Dedifferentiated amniotic fluid mesenchymal stem cell (primary cell): ENCODE results near the gene CMKLR1.

Experiments
- DNase-seq: peaks from one replicate; pipeline ENCODE4 v3.0.0-alpha.2; 2016; ENCODE audit errors: extremely low spot score

CMKLR1 gene

DNA sequence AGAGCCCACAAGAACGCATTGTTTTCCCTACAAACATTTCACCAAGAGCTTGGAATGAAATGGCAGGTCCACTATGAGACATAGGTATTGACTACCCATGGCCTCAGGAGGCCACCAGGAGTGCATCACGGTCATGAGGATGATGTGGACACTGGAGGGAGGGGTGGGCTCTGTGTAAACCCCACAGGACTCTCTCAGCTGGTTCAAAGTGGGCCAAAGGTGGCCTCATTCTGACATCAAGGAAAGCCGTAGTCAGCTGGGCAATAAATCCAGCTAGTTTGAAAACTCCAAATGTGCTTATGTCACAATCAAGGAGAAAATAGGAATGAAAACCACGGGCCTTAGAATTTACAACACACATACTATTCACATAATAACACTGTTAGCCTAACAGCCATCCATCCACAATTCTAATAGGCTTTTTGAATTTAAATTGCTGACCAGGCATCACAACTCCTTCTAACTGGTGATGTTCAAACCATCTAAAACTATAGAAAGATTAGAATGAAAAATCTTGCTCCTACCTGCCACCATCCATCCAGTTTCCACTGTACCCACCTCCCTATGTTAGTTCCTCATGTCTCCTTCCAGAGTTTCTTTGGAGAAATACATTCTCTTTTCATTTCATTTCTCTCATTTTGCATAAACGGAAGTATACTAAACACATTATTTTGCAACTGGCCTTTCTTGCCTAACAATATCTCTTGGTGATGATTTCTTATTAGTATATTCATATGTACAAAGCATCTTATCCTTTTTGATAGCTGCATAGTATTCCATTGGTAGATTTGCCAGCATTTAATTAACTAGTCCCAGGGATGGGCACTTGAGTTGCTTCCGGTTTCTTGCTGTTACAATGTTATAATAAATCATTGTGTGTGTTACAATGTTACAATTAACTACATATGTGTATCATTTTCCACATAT lies 21.5 kb downstream of the CMKLR1 start:
- no peak for DNase-seq

DNA sequence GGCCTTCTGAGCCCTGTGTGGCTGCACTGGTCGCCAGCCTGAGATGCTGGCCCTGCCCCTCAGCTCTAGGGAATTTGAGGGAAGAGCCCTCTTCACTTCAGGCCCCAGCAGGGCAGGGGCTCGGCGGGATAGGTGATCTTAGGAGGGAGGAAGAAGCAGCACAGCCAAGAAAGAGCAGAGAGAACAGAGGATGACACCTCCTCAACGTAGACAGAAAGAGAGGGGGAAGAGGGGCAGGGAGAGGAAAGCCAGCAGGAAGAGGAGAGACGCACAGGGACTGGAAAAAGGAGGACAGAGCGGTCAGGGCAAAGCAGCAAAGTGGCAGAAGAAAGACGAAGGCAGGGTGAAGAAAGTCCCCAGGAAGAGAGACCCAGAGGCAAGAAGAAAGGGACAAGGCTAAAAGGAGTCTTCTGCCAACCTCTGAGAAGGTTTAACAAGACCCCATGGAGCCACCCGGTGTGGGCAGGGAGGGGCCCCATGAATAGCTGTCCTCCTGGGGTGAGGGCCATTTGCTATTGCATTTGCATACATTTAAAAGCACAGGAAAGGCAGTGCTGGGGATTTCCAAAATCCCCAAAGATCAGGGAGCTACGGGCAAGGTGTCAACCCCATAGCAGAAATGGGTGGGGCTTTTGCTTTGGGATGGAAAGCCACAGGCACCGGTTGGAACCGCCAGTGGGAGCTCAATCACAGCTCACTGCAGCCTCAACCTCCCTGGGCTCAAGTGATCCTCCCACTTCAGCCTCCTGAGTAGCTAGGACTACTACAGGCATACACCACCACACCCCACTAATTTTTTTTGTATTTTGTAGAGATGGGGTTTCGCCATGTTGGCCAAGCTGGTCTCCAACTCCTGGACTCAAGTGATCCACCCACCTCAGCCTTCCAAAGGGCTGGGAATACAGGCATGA lies 22.7 kb downstream of the CMKLR1 start:
- no peak for DNase-seq

DNA sequence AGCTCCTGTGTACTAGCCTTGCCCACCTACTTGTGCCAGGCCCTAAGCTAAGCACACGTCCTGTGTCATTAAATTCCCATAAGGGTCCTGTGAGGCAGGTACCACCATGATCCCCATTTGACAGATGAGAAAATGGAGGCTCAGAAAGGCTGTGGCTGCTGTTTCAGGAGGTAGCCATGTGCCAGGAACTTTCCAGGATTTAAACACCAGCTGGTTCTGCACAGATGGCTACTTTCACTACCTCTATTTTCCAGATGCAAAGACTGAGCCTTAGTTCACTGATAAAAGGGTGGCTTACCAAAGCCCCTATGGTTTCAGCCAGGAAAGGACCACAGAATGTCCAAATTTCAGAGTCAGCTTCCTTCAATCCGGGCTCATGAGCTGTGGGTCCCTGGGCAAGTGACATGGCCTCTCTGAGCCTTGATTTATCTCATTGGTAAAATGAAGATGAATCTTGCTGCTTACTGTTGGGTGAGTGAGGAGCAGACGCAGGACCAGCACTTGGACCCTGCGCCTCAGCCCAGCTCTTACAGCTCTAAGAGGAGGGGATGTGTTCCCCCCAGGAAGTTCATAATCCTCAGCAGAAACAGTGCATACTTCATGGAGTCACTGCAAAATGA lies 23.5 kb downstream of the CMKLR1 start:
- DNase-seq = no peak

DNA sequence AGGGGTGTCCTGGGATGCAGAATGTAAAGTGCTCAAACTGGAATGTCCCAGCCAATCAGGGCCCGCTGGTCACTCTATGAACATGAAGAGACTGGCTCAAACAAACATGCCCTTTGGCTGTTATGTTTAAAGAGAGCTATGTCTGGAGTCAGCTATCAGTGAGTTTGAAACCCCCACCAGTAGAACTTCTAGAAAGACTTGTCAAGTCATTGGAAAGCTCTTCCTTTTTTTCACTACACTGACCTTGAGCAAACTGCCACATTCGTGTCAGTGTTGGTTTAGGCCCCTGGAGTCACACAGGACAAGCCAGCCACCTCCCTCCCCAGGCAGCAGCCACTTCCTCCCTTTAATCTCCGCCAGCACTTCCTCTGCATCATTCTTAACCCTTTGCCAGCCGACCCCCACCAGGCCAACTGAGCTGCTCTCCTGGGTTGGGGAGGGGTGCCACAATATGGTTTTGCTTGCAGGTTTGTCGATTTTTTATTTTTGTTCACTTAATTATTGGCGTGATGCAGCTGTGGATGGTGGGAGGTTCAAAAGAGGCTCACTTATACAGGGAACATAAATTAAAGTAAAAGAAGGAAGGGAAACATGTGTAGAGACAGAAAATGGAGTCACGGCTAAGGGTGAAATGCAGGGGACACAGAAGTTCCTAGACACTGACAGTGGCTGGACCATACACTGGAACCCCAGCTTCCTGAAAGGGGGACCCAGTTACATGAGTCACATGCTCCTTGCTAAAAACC lies 25.3 kb downstream of the CMKLR1 start:
- no peak for DNase-seq

DNA sequence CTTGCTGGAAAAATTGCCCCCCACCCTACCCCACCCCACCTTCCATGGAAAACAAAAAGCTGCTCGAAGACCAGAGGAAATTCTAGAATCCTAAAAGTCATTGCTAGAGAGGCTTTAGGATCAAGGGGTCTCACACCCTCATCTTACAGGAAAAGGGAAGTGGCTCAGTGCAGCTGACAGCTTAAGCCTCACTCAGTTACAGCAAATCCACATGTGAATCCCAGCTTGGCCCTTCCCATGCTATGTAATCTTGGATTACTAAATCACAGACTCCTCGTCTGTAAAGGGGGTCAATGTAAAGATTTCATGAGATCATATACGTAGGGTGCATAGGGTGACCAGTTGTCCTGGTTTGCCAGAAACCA lies 25.9 kb downstream of the CMKLR1 start:
- DNase-seq = no peak

DNA sequence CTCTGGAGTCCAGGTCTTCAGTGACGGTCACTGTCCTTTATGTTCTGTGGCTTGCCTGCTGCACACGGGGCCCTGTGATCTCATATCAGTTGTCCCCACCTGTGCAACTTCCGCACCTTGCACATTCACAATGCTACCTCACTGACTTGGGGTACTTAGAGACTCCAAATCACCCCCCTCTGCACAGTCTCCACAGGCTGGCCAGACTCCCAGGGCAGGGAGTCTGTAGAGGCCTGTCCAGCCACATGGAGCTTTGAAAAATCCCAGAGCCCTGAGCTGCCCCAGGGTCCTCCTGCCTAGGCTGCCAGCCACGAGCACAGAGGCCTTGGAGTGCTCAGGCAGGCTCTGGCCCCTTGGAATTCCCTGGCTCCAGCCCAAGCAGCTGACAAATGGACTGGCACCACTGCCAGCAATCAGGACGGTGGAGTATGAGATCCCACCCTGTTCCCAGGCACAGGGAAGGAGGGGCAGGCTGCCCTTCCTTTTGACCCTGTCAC lies 26.4 kb downstream of the CMKLR1 start:
- peak; percentile 66 for DNase-seq

DNA sequence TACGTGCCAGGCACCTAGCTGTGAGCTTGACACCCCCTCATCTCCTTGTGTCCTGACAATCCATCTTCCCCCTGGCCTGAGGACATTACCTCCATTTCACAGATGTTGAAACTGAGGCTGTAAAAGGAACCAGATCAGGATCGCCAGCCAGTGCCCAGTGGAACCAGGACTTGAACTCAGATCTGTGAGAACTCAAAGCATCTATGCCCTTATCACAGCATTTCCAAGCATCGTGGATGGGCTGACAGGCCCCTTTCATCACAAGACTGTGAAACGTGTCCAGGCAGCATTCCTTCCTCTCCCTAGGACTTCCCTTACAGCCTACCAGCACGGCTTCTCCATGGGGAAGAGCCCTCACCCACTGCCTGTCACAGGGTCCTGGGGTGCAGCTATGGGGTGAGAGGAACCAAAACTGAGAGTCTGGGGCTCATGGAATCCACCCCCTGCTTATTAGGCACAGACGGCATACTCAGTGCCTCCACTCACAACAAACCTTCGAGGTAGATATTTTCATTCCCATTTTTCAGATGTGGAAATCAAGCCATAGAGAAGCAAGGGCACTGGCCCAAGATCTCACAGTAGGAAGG lies 26.9 kb downstream of the CMKLR1 start:
- DNase-seq = no peak

DNA sequence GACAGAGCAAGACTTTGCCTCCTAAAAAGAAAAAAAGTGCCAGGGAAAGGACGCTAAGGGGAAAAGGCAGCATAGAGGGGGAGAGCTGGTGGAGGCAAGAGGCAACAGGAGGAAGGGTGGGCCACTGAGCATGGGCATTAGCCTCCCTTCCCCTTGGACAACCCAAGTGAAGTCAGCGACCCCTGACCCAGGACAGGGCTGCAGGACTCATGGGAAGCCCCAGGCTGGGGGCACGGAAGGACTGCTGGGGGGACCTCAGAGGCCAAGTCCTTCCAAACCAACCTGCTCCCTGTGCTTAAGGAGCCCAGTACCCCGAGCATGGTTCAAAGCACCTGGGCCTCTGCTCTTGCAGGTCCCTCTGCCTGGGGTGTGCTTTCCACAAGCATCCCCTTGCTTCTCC lies 27.5 kb downstream of the CMKLR1 start:
- no peak for DNase-seq

DNA sequence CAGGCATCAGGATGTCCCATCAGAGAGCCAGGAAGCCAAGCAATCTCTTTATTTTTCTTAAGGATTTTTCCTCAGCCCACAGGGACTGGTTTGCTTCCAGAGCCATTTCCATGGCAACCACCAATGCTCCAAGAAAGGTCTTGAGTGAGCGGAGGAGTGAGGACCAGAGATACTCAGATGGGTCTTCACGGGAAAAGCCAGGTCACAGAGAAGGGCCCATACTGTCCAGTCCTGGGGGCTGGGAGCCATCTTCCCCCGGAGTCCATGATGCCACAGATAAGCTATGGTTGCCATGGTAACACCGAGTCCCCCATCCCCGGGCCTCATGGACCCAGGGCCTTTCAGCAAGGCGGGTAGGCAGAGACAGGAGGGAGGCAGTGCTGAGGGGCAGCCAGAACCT lies 28.6 kb downstream of the CMKLR1 start:
- no peak for DNase-seq

DNA sequence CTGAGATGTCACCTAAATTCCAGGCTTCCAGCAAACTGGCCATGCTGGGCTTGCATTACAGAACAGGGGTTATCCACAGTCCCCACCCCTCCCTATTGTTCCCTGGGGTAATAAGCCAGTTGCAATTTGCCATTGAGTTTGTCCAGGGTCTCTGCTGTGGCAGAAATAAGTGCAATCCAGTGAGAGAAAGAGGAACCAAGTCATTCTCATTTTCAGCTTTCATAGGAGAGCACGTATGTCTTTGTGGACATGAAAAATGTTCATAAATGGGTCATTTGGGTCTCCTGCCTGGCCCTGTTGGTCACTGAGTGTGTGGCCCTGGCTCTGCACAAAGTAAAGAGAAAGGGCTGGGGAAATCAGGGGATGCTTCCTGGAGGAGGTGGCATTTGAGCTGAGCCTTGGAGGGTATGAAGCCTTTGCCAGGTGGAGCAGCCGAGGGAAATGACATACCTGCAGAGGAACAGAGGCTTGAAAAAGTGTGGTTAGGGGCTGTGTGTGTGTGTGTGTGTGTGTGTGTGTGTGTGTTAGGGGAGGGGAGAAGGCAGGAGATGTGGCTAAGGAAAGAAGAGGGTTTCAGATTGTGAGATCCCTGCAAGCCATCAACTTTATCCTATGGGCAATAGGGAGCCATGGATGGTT lies 29.3 kb downstream of the CMKLR1 start:
- no peak for DNase-seq

DNA sequence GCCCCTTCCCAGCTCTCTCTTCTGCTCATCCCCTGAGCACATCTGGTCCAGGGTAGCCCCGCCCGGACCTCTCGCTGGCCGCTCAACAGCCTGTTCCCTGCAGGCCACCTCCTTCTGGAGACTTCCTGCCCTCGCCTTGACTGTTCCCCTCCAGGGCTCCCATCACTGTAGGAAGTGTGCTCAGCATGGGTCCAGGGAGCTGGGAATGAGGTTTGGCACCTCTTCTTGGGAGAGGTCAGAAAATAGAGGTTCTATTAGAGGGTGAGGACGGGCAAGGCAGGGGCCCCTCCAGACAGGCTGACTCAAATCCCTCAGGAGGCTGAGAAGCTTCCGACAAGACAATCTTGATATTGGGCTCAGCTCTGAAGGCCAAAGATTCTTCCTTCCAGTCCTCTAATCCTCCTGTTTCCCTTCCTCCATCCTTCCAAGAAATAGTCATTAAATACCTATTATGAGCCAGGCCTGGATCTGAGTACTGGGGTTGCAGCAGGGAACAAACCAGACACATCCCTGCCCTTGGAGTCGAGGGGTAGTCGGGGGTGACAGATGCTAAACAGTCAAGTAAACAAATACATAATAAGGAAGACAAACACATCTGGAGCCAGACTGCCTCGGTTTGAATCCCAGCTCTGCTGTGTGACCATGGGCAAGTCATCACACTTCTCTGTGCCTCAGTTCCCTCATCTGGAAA lies 30.6 kb downstream of the CMKLR1 start:
- DNase-seq = no peak

DNA sequence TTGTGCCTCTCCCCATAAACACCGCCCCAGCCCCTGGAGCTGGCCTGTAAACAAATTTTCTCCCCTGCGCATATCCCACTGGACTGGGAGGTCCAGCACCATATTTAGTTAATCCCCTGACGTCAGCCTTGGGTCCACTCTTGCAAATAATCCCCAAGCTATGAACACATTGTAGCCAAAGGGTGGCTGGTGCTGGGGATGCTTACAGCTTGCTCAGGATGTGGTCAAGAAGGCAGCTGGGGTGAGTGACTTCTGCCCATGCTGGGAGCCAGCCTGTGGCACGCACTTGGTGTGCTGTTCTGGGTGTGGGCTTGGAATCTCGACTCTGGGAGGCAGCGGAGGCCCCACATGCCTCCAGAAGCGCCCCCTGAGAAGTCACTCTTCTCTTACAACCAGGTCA lies 32.1 kb downstream of the CMKLR1 start:
- DNase-seq = peak; percentile 93

DNA sequence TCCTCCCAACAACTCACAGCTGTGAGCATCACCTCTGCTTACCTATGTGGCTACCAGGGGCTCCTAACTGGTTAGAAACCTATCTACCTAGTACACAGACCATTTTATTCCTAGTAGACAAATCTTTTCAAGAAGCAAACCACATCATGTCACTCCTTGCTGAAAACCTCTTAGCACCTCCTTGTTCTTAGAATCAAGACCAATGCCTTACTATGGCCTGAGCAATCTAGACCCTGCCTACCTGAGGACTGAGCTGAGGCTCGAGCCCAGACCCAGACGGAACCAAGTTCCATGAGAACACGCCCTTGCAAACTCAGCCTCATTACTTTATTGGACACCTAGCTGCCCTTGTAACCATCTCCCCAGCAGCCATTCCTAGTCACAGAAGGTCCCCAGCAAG lies 32.6 kb downstream of the CMKLR1 start:
- DNase-seq = no peak

DNA sequence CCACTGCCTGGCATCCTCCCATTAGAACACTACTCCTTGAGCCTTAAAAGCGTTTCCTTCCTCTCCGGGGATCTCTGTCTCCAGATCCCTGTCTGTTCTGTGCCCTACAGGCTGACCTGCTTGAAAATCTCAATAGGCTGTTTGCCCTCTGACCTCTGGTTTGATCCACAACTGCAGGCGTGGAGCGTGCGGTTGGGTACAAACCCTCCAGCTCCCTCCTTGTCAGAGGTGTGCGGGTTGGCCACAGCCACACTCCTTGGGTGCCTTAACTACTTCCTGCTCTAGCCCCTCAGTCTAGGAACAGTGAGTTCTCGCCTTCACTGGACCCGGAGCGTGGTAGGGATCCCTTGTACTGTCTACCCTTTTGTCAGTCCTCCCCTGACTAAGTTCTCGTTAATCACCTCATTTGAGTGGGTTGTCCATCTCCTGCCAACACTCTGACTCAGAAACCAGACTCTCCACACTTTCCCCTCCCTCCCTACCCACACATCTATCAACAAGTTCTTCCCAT lies 33.1 kb downstream of the CMKLR1 start:
- peak; percentile 72 for DNase-seq

DNA sequence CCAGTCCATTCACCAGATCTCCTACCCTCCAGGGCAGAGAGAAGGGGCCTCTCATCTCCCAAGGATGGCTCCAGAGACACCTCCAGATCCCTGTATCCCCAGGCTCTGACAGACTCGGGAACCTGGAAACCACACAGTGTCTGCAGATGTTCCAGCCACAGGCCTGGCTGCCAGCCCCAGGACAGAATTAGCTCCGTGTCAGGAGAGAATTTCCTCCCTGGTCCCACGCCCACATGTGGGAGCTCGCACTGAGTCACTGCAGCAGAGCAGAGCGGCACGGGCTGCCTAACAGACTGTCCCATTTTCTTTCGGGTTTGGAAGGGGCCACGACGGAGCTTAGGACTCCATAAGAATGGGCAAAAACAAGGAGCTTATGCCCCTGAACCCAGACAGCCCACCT lies 33.6 kb downstream of the CMKLR1 start:
- DNase-seq = peak; percentile 94

DNA sequence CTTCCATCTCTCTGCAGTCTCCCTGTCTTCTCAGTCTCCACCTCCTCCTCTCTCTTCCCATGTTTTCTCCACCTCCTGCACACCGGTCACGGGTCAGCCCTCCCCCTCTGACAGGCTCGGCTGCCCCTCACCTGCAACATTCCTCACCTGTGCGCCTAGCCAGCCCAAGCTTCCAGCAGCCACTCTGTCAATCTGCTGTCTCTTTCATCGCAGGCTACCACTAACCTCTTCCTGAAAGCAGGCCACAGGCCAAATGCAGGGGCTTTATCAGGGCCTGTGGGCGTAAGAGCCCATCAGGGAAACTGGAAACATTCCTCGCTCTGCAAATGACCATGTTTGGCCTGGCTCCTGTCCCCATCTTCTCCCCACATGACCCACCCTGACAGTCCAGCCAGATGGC lies 34.5 kb downstream of the CMKLR1 start:
- DNase-seq = no peak

DNA sequence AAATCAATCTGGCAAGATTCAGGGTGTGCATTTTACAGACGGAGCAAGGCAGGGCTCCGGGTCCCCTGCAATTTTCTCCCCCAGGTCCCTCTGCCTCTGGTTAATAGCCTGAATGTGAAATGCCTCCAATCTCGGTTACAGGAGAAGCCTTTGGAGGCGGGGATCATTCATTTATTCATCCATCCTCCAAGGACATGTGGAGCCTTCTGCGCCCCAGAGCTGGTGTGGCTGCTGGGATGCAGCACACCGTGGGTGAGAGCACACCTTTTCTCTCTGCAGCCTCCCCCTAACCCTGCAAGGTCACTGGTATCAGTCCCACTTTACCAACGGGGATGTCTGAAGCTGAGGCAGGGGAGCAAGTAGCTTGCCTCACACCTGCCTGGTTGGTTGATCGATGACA lies 35.4 kb downstream of the CMKLR1 start:
- no peak for DNase-seq

DNA sequence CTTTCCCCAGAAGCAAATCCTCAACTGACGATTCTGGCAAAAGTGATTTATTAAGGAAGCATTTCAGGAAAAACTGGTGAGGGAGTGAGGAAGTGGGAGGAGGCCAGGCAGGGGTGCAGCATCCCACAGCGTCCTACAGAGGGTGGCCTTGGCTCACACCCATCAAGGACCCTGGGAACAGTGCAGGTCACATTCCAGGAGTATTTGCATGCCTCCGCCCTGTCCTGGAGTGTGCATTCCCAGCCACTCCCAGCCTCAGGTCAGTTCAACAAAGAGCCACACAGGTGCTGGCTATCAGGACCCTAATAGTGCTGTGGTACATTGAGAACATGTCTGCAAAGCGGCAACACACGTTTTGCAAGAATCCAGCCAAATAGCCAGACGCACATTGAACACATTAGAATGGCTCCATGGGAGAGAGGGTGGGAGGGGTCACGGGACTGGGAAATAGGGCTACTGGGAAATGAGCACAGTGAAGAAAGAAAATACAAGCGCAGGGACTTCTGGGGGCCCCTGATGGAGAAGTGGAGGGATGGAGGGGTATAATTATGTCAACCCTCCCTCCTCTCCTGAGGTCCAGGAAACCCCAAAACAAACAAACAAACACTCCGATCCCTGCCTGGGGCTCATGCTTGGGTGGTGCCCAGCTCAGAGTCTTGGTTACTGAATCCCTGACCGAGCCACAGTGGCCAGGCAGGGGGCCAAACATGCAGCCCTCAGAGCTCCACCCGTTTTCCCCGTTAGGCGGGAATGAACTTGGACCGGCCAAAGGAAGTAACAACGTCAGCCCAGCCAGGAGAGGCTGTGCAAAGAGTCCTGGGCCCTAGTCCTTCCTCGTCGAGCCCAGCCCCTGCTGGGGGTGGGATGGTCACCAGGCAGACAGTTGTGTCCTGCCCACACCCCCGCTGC lies 36.5 kb downstream of the CMKLR1 start:
- peak; percentile 83 for DNase-seq

DNA sequence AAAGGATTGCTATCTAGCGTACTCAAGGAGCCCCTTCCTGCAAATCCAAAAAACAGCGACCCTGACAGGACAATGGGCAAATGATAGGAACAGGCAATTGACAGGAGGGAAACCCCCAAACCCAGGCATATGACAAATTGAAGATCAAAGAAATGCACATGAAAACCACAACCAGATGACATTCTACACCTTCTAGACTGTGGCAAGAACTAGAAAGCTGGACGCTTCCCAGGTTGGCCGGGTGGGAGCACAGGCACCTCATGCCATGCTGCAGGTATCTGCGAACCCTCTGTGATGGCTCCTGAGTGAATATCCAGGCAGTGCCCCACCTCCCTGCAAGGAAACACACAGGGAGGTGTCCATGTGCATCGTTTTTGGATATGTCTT lies 37.1 kb downstream of the CMKLR1 start:
- DNase-seq = no peak
